Adipose tissue (tissue), 3 donors: ENCODE data around the gene TRIOBP. TPM values are rescaled to one million over a fixed set of nuclear protein-coding genes. Genes with fewer than 3 reads are reported as not detected.

Source experiments
- H3K27ac ChIP-seq: one replicate; pipeline ENCODE4 v1.5.1; 2013; ENCODE audit warnings: low read depth, low read length
- WGBS, 3 donors: extraction: QIAGEN DNeasy Blood & Tissue Kit; methylation state at CpG; one replicate each; pipeline ENCODE4 v1.1.7; 2013; 5-methylcytosine and 5-hydroxymethylcytosine counted together
- polyA plus RNA-seq, 3 donors: library from polyadenylated mRNA; stranded (reverse); fragments of 200-250 nt; gene quantifications; one replicate each; pipeline ENCODE4 v1.2.3, GENCODE V29; 2013
- donor health status: healthy with polysubstance abuse.
- donor health status: Bipolar disorder and iron deficiency.
- donor health status: healthy.

The TRIOBP gene
- polyA plus RNA-seq, 3 donors = 28.1 to 104 (median 74.8) TPM

DNA sequence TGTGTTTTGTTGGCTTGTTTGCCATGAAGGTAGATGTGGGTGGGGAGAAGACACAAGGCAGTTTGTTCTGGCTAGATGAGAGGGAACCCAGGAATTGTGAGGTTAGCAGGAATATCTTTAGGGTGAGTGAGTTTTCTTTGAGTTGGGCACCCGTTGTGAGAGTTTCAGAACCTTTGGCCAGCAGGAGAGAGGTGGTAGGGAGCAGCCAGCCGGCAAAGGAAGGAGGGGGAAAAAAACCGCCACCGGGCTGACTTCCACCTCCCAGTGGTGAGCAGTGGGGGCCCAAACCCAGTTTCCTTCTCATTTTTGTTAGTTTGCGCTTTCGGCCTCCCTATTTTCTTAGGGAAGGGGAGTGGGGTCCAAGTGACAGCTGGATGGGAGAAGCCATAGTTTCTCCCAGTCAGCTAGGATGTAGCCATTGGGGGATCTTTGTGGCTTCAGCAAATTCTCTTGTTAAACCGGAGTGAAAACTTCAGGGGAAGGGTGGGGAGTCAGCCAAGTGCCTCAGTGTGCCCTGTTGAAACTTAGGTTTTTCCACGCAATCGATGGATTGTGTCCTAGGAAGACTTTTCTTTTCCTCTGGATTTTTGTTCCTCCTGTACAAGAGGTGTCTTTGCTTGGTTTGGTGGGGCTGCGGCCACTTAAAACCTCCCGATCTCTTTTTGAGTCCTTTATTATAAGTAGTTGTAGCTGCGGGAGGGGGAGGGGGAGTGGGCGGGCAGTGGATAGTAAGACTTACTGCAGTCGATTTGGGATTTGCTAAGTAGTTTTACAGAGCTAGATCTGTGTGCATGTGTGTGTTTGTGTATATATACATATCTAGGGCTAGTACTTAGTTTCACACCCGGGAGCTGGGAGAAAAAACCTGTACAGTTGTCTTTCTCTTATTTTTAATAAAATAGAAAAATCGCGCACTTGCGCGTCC is 109.8 kb downstream of the TRIOBP start:
- no peak overlapping the region for H3K27ac ChIP-seq
- 1 to 4% (median 2%) methylated on average over 19 of the region's 19 CpGs for WGBS, 3 donors

DNA sequence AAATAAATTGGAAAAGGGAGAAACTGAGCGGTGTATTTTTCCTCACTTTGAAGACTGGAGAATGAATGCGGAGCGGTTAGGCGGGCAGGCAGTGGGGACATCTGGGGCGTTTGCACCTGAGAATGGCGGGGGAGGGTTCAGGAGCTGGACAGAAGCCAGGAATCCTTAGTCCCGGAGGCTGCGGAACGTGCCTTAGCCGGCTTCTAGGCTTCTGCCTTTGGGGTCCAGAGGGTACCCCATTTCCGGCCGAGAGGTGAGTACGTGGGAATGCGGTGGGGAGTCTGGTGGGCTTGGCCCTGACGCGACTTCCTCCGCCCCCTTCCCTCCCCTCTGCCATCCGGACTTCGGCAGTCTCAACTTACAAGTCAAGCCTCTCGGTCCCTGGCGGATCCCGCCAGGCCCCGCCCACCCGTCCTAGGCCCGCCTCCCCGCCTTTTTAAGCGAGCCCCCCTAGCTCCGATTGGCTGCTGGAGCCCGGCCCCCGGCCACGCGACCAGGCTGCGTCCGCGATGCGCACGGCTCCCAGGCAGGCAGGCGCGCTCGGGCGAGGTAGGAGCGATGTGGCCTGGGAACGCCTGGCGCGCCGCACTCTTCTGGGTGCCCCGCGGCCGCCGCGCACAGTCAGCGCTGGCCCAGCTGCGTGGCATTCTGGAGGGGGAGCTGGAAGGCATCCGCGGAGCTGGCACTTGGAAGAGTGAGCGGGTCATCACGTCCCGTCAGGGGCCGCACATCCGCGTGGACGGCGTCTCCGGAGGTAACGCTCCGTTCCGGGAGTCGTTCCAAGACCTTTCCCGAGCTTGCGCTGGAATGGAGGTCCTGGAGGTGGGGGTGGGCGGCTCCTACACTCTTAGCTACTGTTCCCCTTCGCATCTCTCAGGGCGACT is 110.8 kb downstream of the TRIOBP start, which contains the start of gene GCAT:
GCAT (plus strand) TSS at position 525 of the 884 bp plus-strand sequence; CDS start at position 559, 34 bp downstream.
- no peak within 1 kb of the TSS for H3K27ac ChIP-seq
- WGBS, 3 donors = 0 to 1% (median 1%) methylated on average over 67 to 73 of the region's 73 CpGs

DNA sequence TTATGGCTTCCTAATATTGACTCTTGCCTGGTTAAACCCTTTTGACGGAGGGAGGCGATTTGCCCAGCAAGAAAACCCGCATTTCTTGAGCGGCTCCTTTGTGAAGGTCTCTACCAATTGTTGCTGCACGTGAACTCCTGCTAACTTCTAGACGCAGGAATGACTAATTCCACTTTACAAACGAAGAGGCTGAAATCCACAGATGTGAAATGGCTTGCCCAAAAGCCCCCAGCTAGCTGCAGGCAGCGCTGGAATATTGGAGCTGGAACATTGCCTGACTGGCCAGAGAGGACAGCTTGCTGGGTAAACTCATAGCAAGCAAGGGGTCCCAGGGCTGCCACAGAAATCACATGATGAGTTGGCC is 111.4 kb downstream of the TRIOBP start:
- H3K27ac ChIP-seq = no peak overlapping the region
- 3 to 9% (median 8%) methylated on average over 8 of the region's 8 CpGs for WGBS, 3 donors

DNA sequence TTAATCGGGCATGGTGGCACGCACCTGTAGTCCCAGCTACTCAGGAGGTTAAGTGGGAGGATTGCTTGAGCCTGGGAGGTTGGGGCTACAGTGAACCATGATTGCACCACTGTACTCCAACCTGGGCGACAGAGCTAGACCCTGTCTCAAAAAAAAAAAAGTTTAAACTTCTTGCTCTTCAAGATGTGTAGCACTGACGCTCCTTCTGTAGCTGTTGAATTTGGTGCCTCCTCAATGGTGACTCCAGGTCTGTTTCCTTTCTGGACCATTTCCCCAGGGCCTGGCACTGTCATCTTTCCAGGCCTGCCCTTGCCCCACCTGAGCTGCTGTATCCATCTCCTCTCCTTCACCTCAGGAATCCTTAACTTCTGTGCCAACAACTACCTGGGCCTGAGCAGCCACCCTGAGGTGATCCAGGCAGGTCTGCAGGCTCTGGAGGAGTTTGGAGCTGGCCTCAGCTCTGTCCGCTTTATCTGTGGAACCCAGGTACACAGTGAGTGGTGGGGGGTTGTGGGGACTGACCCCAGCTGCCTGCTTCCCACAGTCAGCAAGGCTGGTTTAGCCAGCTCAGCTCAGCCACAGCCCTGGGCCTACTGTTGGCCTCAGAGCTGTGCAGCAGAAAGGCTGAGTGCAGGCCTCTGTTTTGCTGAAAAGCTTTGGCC is 113.0 kb downstream of the TRIOBP start:
- no peak overlapping the region for H3K27ac ChIP-seq
- 50 to 95% (median 92%) methylated on average over 5 of the region's 5 CpGs for WGBS, 3 donors

DNA sequence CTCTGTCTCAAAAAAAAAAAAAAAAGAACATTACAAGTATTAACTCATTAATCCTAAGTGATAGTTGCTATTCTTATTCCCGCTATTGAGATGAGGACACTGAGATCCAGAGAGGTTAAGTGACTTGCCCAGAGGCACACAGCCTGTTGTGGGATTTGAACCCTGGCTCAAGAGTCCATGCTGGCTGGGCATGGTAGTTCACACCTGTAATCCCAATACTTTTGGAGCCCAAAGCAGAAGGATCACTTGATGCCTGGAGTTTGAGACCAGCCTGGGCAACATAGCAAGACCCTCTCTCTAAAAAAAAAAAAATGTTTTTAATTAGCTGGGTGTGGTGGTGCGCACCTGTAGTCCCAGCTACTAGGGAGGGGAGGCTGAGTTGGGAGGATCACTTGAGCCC is 115.0 kb downstream of the TRIOBP start:
- WGBS, 3 donors = 90 to 96% (median 92%) methylated on average over 2 of the region's 2 CpGs
- no peak overlapping the region for H3K27ac ChIP-seq

DNA sequence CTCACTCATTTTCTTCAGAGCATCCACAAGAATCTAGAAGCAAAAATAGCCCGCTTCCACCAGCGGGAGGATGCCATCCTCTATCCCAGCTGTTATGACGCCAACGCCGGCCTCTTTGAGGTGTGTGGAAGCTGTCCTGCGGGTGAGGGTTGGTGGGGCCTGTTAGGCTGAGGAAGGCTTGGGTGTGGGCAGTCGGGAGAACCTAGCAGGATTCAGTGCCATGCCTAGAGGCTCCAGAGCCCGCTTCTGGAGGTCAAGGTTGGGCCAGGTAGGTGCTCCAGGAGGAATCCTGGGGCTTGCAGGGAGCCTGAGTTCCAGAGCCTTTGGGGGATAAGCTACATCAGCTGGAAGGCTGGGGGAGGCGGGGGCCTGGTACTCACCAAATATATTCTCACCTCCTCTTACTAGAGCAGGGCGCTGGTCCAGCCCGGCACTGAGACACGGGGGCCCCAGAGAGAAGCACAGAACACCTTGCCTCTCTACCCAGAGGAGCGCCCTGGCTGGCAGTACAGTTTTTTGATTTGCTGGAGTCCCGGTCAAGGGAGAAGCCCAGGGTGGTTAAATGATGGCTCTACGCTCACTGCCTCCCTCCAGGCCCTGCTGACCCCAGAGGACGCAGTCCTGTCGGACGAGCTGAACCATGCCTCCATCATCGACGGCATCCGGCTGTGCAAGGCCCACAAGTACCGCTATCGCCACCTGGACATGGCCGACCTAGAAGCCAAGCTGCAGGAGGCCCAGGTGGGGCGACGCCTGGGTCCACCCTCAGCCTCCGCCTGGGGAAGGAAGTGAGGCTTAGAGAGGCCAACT is 116.2 kb downstream of the TRIOBP start:
- WGBS, 3 donors = 86 to 95% (median 93%) methylated on average over 27 of the region's 27 CpGs
- H3K27ac ChIP-seq = no peak overlapping the region

DNA sequence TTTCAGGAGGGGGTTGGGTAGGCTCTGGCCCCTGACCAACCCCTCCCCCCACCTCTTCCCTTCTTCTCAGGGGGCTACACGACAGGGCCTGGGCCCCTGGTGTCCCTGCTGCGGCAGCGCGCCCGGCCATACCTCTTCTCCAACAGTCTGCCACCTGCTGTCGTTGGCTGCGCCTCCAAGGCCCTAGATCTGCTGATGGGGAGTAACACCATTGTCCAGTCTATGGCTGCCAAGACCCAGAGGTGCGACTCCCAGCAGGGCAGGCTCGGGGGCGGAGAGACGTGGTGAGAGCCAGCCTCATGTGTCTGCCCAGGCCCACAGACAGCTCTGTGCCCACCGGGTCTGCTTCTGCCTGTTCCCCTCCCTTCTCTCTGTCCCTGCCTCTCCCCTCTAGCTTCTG is 118.7 kb downstream of the TRIOBP start:
- H3K27ac ChIP-seq = no peak overlapping the region
- WGBS, 3 donors = 76 to 92% (median 91%) methylated on average over 12 of the region's 12 CpGs

DNA sequence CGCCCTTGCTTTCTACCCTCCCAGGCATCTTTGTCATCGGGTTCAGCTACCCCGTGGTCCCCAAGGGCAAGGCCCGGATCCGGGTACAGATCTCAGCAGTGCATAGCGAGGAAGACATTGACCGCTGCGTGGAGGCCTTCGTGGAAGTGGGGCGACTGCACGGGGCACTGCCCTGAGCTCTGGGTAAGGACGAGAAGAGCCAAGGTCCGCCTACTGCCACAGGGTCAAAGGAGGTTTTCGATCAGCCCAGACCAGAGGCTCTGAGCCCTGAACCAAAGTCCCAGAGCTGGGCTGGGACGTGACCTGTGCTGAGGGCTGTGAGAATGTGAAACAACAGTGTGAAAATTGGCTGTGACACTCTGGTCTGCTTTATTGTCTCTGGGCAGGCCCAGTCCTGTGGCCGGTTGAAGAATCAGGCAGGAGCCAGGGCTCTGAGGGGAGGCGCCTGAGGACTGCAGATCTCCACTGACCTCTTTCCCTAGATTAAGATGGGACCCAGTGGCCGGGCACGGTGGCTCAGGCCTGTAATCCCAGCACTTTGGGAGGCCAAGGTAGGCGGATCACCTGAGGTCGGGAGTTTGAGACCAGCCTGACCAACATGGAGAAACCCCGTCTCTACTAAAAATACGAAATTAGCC is 119.8 kb downstream of the TRIOBP start:
- WGBS, 3 donors = 82 to 96% (median 93%) methylated on average over 23 of the region's 23 CpGs
- H3K27ac ChIP-seq = no peak overlapping the region

DNA sequence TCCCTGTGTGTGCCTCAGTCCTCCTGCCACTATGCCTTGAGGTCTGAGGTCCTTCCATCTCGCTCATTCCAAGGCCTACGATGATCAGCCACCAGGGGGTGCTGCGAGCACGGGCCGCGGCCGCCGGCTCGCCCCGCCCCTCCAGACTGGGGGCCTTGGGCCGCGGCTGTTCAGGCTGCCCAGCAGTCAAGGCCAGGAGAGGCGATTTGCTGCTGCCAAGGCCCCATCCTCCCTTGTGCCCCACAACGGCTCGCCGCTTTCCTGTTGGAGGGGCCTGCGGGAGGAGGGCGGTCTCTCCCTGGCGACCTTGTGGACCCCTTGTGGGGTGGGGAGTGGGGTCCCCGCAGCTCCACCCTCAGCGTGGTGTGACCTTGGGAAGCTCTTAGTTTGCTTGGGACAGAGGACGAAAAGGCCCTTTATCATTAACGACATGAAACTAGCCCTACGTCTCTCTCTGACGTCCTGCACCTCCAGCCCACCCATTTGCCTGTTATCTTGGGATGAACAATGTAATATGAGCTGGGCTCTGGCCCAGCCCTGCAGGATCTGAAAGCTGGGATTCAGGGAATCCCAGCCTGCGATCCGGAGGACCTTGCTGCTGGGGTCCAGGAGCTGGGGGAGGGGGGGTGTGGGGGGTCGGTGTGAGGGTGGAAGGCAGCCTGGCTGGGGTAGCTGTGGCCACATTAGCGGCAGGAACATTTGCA is 121.0 kb downstream of the TRIOBP start:
- H3K27ac ChIP-seq = no peak overlapping the region
- 1 to 4% (median 3%) methylated on average over 26 to 29 of the region's 29 CpGs for WGBS, 3 donors

DNA sequence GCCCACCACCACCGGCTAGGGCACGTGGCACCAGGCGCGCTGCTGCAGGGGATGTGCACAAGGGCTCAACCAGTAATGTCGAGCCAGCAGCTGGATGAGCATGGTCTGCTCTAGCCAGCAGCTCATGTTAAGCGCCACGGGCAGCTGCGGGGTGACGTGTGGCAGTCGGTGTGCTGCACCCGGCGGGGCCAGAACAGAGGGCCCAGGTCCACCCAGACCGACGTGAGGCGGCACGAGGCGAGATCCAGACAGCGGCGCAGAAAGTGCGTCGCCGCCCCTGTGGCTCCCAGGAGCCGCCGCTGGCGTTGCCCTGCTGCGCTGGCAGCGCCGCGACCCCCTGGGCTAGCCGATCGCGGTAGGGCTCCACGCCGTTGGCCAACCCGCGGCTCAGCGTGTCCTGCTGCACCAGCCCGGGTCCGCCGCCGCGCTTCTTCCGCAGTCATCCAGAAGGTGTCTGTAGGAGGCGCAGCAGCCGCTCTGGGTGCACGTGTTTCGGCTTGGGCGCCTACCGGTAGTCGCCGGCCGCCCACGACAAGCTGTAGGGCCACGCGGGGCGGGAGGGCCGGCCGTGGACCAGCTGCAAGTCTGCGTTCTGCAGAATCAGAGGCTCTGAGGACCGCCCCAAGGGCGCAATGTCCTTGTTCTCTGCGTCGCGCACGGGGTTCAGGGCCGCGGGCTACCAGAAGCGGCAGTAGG is 121.7 kb downstream of the TRIOBP start:
- H3K27ac ChIP-seq = no peak overlapping the region
- whole genome bisulfite sequencing, 3 donors = 1 to 13% (median 2%) methylated on average over 62 to 68 of the region's 68 CpGs

DNA sequence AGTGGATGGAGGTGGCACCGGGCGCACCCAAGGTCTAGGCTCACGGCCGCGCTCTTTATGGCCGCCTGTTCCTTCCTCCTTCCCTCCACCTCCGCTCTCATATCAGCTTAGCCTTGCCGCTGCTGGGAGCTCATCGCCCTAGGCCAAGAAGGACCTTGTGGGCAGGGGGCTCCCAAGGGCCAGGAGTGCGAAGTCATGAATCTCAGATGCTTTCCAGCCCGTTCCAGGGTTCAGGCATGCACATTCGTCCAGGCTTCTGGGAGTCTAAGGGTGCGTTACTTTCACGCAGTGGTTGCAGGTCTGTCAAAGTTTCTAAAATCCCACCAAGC is 122.2 kb downstream of the TRIOBP start:
- WGBS, 3 donors = 20 to 45% (median 26%) methylated on average over 14 of the region's 14 CpGs
- no peak overlapping the region for H3K27ac ChIP-seq

DNA sequence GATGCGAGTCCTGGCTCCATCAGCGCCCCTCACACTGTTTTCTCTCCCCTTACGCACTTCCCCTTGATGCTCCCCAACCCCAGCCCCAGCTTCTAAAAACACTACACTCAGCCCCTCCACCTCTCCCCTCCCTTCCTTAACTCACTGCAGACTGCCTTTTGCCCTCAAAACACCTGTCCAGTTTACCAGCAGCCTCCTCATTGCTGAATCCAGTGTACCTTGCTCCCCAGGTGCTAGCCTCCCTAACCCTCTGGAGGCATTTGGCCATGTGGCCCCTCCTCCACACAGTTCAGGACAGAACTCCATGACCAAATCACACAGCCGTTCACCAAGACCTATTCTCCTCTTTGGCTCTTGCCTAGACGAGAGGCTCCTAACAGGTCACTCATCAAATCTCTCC is 123.5 kb downstream of the TRIOBP start:
- 86 to 92% (median 88%) methylated on average over 5 of the region's 5 CpGs for WGBS, 3 donors
- H3K27ac ChIP-seq = no peak overlapping the region

DNA sequence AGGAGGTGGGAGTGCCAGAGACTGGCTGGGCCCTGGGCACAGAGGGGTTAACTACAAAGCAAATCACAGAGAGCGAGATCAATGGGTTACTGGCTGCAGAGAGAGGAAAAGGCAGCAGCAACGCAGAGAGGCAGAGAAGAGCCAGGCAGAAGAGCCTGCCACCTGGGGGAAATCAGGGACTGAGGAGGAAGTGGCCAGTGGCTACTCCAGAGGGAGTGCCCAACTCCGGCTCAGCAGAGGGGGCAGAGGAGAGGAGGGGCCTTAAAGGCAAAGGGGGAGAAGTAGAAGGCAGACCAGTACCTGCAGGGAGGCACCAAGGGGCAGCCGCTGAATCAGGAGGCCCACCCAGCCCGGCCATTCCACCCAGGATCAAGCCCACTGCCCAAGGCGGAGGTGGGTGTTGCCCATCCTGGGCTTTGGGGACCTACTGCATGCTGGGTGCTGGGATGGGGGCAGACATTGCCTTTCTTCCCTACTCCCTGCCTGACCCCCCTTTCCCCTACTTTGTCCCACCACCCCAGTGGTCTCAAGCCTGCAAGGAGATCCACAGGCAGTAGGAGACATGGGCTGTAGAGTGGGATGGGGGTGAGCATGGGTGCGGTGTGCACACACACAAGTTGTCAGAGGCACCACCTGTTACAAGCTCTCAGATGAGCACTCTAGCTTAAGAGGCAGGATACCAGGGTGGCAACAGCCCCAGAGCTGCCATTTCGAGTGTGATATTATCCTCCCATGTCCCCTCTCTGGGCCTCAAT is 125.4 kb downstream of the TRIOBP start:
- WGBS, 3 donors = 49 to 55% (median 52%) methylated on average over 8 of the region's 8 CpGs
- H3K27ac ChIP-seq = no peak overlapping the region

DNA sequence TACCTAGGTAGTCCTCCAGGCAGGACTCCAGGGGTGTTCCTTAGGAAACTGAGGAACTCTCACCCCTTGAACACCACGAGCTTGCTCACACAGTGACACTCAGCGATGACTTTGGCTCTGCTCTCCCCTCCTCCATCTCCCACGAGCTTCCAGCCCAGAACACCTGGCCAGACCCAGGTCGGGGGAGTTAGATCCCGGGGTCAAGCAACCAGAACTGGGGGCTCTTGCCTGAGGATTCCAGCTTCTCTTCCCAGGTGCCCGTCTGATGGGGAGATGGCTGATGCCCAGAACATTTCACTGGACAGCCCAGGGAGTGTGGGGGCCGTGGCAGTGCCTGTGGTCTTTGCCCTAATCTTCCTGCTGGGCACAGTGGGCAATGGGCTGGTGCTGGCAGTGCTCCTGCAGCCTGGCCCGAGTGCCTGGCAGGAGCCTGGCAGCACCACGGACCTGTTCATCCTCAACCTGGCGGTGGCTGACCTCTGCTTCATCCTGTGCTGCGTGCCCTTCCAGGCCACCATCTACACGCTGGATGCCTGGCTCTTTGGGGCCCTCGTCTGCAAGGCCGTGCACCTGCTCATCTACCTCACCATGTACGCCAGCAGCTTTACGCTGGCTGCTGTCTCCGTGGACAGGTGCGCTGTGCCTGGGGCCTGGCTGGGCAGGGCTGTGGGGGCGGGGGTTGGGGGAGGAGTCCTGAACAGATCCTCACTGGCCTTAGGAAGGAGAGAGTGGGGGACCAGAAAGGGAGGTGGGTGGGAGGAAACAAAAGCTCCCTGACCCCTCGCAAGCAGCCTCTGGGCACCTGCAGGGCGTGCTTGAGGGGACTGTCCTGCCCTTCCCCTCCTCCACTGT is 126.5 kb downstream of the TRIOBP start, which contains the start of gene GALR3:
GALR3 (plus strand) TSS at position 249 of the 852 bp plus-strand sequence; CDS start at position 274, 25 bp downstream.
- 63 to 78% (median 73%) methylated on average over 21 of the region's 21 CpGs for WGBS, 3 donors
- no peak within 1 kb of the TSS for H3K27ac ChIP-seq
